Activated naive CD4-positive, alpha-beta T cell treated with anti-CD3 and anti-CD28 coated beads, Interleukin-2, amount 10 ng/mL, durations not matched to agents 5 hours and 36 hours (primary cell): ENCODE measurements around the gene LSG1. TPM values are rescaled to one million over a fixed set of nuclear protein-coding genes. Genes with fewer than 3 reads are reported as not detected.

ENCODE experiments used
- total RNA-seq, 2 experiments: library from RNA; stranded (reverse); gene quantifications; one replicate each; pipeline ENCODE4 v1.2.3, GENCODE V29; 2021

LSG1 gene
- total RNA-seq: 10 to 100 TPM; 29.2 to 33.3 TPM

GRCh38 chr3:194671900-194672808 is at the start of gene LSG1:
Gene LSG1 (minus strand): TSS chr3:194672191. CDS start chr3:194672162, 29 bp downstream.

GRCh38 chr3:194685718-194686413 is 13.9 kb upstream of the LSG1 start, which contains the start of gene FAM43A:
Gene FAM43A (plus strand): TSS chr3:194685883. CDS start chr3:194686827, 944 bp downstream.

GRCh38 chr3:194633349-194634004 is 38.5 kb downstream of the LSG1 start, which contains the start of gene TMEM44:
Gene TMEM44 (minus strand): TSS chr3:194633419. CDS start chr3:194633215, 204 bp downstream.

Other genes with a start within 250 kb of the LSG1 start
- gene ATP13A3, start 185.2 kb downstream of the LSG1 start, total RNA-seq: 10 to 100 TPM; 74.2 to 80.2 TPM
- gene TMEM44, start 38.8 kb downstream of the LSG1 start, total RNA-seq: 1 to 10 TPM; 3.1 to 3.4 TPM
- gene FAM43A, start 13.7 kb upstream of the LSG1 start, total RNA-seq: 1 to 10 TPM; 2.0 to 2.1 TPM